ENCODE measurements around the gene KCTD13.
"Not testable (repeated sequence)": the region's sequence is repeated elsewhere in the genome, so short reads cannot be mapped to it uniquely, and the experiment has no call there.

KCTD13 gene

GRCh38 chr16:29925781-29926710 lies at the start of gene KCTD13:
KCTD13 (minus strand) TSS chr16:29926226; CDS start chr16:29926033, 193 bp downstream.
- DNase-seq (ENCODE audit: low read depth in 2 of 2) = peak; percentile 71 to 82

- DNase-seq (ENCODE audit: low read depth in 2 of 2) = no peak
Measured at GRCh38 chr16:29975134-29975538, 49.1 kb upstream of the KCTD13 start.

- no peak for DNase-seq (ENCODE audit: low read depth in 2 of 2)
Measured at GRCh38 chr16:29974291-29975133, 48.5 kb upstream of the KCTD13 start.

- DNase-seq (ENCODE audit: low read depth in 2 of 2) = peak; percentile 93 to 96
Measured at GRCh38 chr16:29973384-29974246, 47.6 kb upstream of the KCTD13 start, which contains the start of gene TAOK2. TAOK2 (plus strand) TSS chr16:29973868; CDS start chr16:29977773, 3,905 bp downstream.

- DNase-seq (ENCODE audit: low read depth in 2 of 2) = no peak
Measured at GRCh38 chr16:29972992-29973383, 47.0 kb upstream of the KCTD13 start.

GRCh38 chr16:29972500-29972899 lies 46.5 kb upstream of the KCTD13 start:
- no peak for DNase-seq (ENCODE audit: low read depth in 2 of 2)

GRCh38 chr16:29971304-29971703 lies 45.3 kb upstream of the KCTD13 start:
- no peak for DNase-seq (ENCODE audit: low read depth in 2 of 2)

GRCh38 chr16:29968205-29968604 lies 42.2 kb upstream of the KCTD13 start:
- DNase-seq (ENCODE audit: low read depth in 2 of 2) = no peak

GRCh38 chr16:29963021-29963743 lies 37.2 kb upstream of the KCTD13 start:
- DNase-seq (ENCODE audit: low read depth in 2 of 2) = no peak

- no peak for DNase-seq (ENCODE audit: low read depth in 2 of 2)
Measured at GRCh38 chr16:29962344-29962994, 36.4 kb upstream of the KCTD13 start.

GRCh38 chr16:29961479-29962343 lies 35.7 kb upstream of the KCTD13 start, which contains the start of gene TMEM219:
TMEM219 (plus strand) TSS chr16:29962079; CDS start chr16:29963144, 1,065 bp downstream.
- DNase-seq (ENCODE audit: low read depth in 2 of 2) = peak; percentile 90 to 91

GRCh38 chr16:29961127-29961478 lies 35.1 kb upstream of the KCTD13 start:
- no peak for DNase-seq (ENCODE audit: low read depth in 2 of 2)

- not testable (repeated sequence) for DNase-seq (ENCODE audit: low read depth in 2 of 2)
Measured at GRCh38 chr16:29959821-29960220, 33.8 kb upstream of the KCTD13 start.

GRCh38 chr16:29959293-29959692 lies 33.3 kb upstream of the KCTD13 start:
- DNase-seq (ENCODE audit: low read depth in 2 of 2) = no peak

- DNase-seq (ENCODE audit: low read depth in 2 of 2) = no peak
Measured at GRCh38 chr16:29958756-29959155, 32.7 kb upstream of the KCTD13 start.

- DNase-seq (ENCODE audit: low read depth in 2 of 2) = no peak
Measured at GRCh38 chr16:29951625-29952365, 25.8 kb upstream of the KCTD13 start.

GRCh38 chr16:29950806-29951461 lies 24.9 kb upstream of the KCTD13 start:
- DNase-seq (ENCODE audit: low read depth in 2 of 2) = no peak

GRCh38 chr16:29947897-29948296 lies 21.9 kb upstream of the KCTD13 start:
- no peak for DNase-seq (ENCODE audit: low read depth in 2 of 2)

Data from stimulated activated CD4-positive, alpha-beta T cell treated with anti-CD3 and anti-CD28 coated beads, Interleukin-4, amount 100 ng/mL, for 48 hours (primary cell).